HG02981 (cell line): ENCODE measurements around the gene CST3.
"Not testable (repeated sequence)": the region's sequence is repeated elsewhere in the genome, so short reads cannot be mapped to it uniquely, and the experiment has no call there.

ENCODE experiments used
- ATAC-seq: cut with Tn5 transposase; IDR thresholded peaks from one replicate; pipeline ENCODE4 v1.9.1; 2021; ENCODE audit warnings: mild to moderate bottlenecking, moderate library complexity; ENCODE audit not compliant: unreplicated experiment

The CST3 gene, protein sequence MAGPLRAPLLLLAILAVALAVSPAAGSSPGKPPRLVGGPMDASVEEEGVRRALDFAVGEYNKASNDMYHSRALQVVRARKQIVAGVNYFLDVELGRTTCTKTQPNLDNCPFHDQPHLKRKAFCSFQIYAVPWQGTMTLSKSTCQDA

DNA sequence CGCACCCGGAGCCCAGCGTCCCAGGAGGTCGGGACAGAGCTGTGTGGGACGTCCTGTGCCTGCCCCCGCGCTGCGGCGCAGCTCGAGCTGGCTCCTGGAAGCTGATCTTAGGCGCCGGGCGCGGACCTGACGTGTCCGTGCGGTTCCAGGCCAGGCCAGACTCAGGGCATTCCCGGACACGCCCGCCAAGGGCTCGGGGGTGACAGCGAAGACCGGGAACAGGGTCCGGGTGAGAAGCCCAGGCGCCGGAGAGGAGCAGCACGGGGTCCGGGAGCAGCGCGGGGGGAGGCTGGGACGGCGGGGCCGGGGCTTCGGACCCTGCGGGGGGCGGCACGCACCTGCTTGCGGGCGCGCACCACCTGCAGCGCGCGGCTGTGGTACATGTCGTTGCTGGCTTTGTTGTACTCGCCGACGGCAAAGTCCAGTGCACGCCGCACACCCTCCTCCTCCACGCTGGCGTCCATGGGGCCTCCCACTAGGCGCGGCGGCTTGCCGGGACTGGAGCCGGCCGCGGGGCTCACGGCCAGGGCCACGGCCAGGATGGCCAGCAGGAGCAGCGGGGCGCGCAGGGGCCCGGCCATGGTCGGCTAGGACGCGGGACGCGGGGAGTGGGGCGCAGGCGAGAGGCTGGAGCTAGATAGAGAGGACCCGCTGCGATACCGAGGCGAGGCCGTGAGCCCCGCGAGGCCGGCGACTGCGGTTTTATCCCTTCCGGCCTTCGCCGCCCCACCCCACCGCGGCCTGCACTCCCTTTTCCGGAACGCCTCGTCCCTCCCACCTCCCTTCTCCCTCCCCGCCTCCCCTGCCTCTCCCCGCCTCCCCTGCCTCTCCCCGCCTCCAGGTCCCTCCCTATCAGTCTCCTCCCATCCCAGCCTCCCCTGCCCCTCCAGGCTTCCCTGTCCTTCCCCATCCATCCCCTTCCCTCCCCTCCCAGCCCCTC, at the start of gene CST3:
CST3 (minus strand) TSS at position 674 of the 940 bp plus-strand sequence; CDS start at position 581, 93 bp downstream.
- peak; percentile 47 for ATAC-seq

DNA sequence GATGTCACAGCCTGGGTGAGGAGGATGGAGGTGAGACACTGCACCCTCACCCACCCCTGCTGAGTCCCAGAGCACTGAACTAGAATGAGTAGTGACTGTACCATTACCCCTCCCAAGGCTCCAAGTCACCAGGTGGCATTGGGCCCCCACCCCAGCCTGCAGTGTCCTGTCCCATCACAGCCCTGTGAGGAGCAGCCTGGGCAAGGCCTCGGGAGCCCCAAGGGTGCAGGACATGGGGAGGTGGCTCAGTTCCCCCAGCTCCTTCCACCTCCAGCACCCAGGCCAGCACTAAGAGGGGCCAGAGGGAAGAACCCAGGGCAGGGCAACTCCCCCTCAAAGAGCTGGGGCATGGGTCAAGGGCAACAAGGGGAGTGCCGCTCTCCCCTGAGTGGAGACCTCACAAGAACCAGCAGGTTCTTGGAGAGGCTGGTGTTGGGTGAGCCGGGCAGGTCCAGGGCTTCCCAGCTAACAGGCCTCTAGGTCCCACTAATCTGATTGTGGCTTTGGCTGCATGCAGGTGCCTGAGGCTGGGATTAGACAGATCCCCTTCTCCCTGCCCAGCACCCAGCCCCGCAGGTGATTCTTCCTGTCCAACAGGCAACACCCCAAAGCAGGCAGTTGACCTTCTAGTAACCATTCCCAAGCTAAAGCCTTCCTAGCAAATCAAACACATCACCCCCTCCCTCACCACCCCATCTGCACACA, 48.4 kb upstream of the CST3 start:
- no peak for ATAC-seq

DNA sequence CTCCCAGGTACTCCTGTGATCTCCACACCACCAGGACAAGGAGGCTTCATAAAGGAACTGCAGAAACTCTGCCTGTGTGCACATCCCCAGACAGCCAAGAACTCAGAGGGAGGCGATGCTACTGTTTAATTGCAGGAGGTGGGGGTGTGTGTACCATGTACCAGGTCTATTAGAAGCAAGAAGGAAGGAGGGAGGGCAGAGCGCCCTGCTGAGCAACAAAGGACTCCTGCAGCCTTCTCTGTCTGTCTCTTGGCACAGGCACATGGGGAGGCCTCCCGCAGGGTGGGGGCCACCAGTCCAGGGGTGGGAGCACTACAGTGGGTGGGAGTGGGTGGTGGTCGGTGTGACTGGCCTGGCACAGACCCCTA, 47.8 kb upstream of the CST3 start:
- ATAC-seq = not testable (repeated sequence)

DNA sequence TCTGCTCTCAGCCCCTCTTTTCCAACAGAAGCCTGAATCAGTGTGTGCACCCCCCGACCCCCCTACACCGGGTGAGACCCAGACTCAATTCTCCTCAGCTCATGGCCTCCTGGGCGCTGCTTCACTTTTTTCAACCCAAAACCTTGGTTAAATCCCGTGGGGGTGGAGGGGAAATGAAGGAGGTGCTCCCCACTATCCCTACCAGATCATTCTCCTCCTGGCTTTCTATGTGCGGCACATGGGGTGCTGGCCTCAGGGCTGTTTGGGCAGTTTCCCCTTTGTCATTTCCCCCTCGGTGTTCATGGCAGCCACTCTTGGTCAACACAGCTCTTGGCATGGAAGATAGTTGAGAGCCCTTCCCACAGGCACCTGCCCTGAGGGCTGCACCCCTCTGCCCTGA, 46.5 kb upstream of the CST3 start:
- ATAC-seq = no peak

DNA sequence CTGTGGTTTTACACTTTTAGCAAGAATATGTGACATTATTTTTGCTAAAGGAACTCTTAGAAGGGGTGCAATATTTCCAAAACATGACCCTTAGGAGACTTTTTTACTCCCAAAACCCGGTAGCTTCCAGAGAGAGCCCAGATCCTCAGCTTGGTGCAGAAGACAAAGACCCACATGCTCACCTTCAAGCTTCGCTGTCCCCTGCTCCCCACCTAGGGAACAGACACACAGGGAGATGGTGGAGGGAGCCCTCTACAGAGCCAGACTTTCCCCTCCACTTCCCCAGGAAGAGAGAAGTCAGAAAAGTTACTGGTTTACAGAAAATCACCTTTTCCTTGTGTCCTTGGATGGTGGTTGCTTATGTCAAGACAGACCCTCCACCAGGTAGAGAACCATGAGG, 46.1 kb upstream of the CST3 start:
- ATAC-seq = no peak

DNA sequence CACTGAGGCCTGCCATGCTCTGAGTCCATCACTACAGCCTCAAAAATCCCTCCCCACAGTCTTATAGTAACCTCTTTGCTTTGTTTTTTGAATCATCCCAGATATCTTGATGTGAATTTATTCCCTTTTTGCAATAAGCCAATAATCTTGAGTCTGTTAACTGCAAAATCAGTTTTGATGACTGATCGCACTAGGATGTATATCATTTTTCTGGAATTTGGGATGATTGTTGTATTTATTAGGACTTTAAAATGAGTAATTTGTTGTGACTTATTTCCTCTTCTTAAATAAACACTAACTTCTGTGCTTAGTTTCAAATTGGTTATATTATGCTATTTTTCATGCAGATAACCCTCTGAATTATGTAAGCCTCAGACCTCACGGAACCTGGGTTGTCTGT, 45.5 kb upstream of the CST3 start:
- no peak for ATAC-seq

DNA sequence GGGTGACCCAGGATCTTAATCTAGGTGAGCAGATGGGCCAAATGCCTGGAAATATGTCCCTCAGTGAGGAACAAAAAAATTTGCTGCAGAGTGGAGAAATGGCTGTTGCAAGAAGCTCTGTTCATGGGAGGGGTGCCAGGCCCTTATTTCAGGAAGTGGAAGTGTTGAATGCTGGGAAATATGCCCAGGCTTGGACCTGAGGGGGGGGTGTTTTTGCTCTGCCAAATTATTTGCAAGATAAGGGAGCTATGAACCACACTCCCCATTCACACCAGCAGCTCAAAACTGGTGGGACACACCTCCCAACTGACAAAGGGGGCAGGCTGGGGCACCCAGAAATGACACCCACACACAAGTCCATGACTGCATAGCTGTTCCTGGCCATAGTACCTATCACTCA, 42.4 kb upstream of the CST3 start:
- no peak for ATAC-seq

DNA sequence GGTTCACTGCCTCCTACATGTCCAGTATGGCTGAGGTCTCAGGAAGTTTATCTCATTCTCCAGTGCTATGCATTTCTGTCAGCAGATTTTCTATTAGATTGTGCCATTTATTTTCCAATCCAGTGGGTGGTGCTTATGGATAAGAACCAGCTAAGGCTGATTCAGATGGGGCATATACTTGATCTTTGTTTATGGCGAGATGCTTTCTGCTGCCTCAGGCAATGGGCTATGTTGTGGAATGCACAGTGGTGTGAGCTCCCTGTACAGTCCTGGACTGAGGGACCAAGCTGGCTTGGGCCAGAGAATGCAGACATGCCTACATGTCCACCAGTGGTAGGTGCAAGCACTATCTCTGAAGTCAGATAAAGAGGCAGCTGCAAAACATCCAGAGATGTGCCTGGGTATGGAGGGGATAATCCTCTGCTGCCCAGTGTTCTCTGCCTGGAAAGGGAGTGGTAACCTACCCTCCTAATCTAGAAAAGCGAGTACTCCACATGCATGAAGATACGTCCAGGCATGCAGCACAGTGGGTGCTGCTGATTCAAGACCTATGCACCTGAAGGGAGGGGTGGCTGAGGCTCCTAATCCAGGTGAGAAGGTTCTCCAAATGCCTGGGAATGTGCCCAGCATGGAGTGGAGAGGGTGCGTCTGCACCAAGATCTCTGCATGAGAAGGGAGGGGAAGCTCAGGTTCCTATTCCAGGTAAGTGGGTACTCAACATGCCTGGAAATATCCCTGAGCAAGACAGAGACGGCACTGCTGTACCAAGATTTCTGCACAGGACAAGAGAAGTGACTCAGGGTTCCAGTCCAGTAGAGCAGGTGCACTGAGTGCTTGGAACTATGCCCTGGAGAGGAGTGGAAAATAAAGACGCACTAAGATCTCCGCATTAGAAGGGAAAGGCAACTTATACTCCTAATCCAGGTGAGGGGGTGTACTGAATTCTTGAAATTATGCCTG, 41.7 kb upstream of the CST3 start:
- no peak for ATAC-seq

DNA sequence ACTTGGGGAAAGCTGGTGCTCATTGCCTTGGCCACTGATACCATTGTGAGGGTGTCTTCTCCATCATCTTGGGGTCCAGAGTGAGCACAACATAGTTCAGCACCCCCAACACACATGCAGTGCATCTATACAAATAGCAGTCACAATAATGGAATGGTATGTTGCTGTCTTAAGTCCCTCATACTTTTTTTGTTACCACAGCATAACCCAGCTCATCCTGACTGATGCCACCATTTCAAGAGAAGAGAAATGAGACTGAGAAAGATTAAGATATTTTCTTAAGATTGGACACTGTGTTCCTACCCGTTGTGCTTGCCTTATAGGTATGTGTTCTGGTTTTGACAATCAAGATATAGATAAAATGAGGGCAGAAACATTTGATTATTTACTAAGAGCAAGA, 35.5 kb upstream of the CST3 start:
- ATAC-seq = no peak

DNA sequence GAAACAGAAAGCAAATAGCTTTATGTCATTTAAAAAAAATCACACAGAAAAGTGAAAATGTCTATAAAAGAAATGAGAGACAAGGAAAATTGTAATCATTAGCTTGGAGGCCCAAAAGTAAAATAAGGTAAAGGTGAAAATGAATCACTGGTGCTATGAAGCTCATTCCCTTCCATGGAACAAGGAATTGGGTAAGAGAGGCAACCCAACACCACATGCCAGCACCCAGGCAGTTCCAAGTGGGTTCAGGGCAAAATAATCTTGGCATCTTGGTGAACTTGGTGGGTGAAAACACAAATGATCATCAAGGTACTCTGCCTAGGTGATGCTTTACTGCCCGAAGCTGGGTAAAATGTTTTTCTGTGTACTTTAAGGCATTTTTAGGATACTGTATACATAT, 34.4 kb upstream of the CST3 start:
- ATAC-seq = no peak

DNA sequence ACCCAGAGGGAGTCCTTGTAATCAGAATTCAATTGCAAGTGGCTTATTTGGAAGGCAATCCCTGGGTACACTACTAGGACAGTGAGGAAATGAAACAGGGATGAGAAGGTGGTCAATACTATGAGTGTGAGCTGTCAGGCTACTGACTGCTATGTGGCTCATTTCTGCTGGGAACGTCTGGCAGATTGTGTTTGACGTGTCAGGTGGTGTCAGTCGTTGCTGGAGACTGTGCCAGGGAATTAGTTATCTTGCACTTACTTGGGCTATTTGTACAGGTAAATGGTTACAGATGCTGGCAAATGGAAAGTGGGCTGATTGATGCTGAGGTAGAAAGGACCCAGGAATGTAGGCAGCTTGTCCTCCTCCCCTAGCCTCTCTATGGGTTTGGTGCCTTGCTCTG, 33.7 kb upstream of the CST3 start:
- ATAC-seq = no peak

DNA sequence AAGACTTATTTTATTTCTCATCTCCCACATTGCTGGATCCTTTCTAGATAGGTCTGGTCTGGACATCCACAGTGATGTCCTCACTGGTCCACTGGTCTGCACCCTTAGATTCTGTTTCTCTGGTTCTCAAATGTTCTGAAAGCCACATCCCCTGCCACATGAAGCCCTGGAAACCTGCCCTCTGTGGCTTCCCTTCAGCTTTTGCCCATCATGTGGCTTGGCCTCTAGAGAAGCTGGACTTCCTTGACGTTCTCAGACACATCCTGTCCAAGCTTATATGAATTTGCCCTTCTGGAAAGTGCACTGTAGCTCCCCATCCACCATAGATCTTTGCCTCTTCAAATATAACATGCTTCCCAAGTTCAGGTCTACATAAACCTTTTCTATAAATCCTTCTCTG, 32.6 kb upstream of the CST3 start:
- ATAC-seq = no peak

DNA sequence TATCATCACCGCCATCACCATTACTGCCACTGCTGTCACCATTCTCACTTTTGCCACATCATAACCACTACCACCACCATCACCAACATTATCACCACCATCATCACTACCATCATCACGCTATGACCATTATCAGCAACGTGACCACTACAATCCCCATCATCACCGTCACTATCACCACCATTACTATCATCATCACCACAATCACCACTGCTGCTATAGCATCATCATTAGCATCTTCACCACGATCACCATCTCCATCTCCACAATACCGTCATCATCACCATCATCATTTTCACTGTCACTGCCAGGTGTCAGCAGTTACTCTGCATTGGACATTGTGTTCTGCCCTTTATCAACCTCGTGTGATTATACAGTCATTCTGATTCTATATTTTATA, 32.1 kb upstream of the CST3 start:
- ATAC-seq = no peak

DNA sequence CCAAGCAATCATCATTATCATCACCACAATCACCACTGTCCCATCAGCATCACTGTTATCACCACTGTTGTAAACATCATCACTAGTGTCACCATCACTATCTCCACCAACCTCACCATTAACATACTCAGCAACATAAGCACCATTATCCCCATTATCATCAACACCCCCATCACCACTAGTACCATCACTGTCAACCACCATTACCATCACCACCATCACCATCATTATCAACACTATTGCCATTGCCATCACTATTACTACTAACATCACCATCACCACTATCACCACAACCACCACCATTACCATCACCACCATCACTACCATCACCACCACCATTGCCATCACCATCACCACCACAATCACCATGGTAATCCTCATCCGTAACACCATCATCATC, 31.6 kb upstream of the CST3 start:
- no peak for ATAC-seq

DNA sequence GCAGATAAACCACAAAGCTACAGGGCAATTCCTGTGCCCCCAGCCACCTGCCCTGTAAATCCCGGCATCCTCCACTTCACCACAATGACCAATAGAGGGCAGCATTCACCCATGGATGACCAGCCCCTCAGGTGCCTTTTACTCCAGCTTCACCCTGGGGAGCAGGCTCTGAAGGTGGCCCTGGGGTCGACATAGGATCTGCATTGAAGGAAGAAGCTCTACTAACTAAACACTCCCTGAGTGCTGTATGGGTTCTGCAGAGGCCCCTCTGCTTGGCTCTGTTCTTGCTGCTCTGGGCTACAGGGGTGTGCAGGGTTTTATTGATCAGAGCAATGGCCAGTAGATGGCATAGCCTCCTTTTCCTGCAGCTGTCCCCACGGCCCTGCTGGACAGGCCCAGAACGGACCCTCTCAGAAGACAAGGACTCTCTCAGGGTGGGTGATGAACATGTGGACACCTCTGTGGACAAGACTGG, 30.8 kb upstream of the CST3 start:
- peak; percentile 63 for ATAC-seq

DNA sequence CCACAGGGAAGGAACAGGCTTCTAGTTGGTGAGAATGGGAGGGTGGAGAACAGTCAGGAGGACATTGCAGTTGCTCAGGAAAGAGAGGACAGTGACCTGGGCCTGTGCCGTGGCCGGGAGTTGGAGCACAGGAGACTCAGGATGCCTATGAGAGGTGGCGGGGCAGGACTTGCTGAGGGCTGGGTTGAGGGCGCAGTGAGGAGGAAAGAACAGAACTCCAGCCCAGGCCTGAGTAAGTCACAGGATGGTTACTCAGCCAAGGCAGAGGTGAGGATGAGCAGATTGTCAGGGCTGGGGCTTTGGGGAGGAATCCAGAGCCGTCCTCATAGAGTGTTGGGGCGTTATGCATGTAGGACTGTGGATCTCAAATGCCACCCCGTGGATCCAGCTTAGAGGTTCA, 29.9 kb upstream of the CST3 start:
- ATAC-seq = no peak

DNA sequence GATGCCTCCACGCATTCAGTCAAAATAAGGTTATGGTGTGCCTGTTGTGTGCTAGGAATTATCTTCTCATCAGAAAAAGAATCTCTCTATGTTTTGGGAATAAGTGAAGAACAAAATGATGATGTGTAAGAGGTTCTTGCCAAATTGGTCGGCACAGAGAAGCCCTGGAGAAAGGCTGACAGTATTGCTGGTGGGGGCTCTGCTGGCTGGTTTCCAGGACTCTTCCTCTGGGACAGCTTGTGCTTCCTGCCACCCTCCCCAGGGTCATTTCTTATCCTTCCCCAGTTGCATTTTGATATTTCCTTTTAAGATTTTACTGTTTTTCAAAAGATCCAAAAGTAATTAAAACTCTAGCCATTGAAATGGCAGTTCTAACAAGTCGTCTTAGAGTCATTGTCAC, 28.9 kb upstream of the CST3 start:
- ATAC-seq = no peak

DNA sequence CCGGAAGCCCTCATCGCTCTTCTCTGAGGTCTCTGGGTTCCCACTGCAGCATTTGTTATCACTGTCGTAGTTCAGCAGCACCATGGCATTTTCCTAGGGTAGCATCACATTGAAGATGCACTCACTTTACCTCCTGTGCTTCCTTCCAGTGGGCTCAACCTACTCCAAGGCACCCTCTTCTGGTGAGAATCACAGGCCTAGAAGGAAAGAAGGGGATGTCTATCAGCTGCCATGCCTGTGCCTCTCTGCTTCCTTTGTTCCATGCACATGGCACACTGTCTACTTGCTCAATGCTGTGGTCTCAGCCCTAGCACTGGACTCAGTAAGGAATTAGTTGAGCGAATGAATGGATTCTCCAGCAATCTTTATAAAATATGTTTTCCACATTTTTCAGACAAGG, 28.4 kb upstream of the CST3 start:
- no peak for ATAC-seq

DNA sequence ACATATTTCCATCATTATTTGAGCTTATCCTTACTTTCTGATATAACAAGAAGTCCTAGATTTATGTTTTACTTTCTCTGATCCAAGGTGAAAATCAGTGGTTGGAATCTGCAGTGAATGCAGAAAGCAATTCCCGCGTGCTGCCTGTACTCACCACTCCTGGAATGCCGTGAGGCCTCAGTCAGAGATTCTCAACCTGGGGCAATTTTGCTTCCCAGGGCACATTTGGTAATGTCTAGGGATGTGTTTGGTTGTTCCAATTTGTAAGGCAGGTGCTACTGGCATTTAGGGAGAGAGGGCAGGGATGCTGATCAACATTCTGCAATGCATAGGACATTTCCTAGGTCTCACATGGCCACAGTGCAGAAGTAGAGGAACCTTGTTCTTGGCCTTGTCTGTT, 27.2 kb upstream of the CST3 start:
- no peak for ATAC-seq

DNA sequence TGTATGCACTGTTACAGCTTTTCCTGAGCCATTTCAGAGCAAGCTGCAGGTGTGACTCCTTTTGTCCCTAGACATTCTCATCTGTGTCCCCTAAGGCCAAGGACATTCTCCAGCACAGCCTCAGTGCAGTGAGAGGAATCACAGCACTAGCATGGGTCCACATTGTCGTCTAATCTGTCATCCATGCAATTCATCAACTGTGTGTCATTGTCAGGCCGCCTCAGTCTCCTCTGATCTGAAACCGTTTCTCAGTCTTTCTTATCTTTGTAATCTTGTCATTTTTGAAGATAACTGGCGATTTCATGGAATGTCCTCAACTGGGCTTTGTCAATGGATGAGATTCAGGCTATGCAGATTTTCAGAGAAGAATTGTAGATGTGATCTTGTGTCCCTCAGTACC, 26.3 kb upstream of the CST3 start:
- not testable (repeated sequence) for ATAC-seq

DNA sequence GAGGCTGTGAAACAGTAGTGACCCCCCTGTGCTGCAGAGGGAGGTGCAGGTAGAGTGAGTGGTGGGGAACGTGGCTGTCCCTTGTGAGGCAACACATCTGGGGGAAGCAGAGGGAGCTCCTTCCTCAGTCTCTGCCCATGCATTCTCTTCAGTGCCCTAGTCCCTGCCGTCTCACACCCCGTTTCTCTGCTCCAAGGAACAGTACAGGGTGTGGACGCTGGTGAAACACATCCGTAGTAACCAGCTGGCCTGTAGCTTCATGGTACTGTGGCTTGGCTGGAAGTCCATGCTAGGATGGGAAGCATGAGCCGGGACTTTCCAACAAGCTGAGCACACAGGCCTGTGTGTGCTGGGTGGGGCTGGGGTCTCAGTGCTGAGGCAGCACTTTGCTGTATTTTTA, 25.4 kb upstream of the CST3 start:
- no peak for ATAC-seq
